ENCODE results near the gene UBE2K. TPM values are rescaled to one million over a fixed set of nuclear protein-coding genes. Genes with fewer than 3 reads are reported as not detected.
"Not testable (repeated sequence)": the region's sequence is repeated elsewhere in the genome, so short reads cannot be mapped to it uniquely, and the experiment has no call there.

Gene UBE2K
- total RNA-seq, 1 donor from 2014 or later, result 21.4 TPM

GRCh38 chr4:39660757-39661156 lies 37.2 kb upstream of the UBE2K start:
- no peak for DNase-seq (ENCODE audit: extremely low spot score in 2 of 2)
- intact Hi-C loops (cut with DNase I), result no loop called here

GRCh38 chr4:39662683-39663082 lies 35.3 kb upstream of the UBE2K start:
- Histone ChIP-seq H3K27ac (no peak overlapping the region), H3K4me3 (no peak overlapping the region), H3K4me1 (no peaks in the 10 kb centered on the region), H3K36me3 (no peaks in the 10 kb centered on the region), H3K9me3 (no peaks in the 10 kb centered on the region), H3K27me3 (no peaks in the 10 kb centered on the region)
- no peak for DNase-seq (ENCODE audit: extremely low spot score in 2 of 2)
- intact Hi-C loops (cut with DNase I), result no loop called here
- TF ChIP-seq POLR2A (IDR thresholded peaks at IDR 0.05) (no peak), POLR2AphosphoS5 (IDR thresholded peaks at IDR 0.05; ENCODE audit: insufficient read depth in 1 of 2, low read depth in 1 of 2) (no peak), CTCF (IDR thresholded peaks at IDR 0.05) (no peak)

More at GRCh38 chr4:39660757-39661156, 37.2 kb upstream of the UBE2K start:
- H3K27ac ChIP-seq, result no peak overlapping the region
- no peak for TF ChIP-seq CTCF (IDR thresholded peaks at IDR 0.05)
- no peak for TF ChIP-seq POLR2AphosphoS5 (IDR thresholded peaks at IDR 0.05; ENCODE audit: insufficient read depth in 1 of 2, low read depth in 1 of 2)
- no peak for TF ChIP-seq POLR2A (IDR thresholded peaks at IDR 0.05)
- H3K4me3 ChIP-seq, result no peak overlapping the region
- H3K9me3 ChIP-seq, result no peaks in the 10 kb centered on the region
- no peaks in the 10 kb centered on the region for H3K27me3 ChIP-seq
- H3K4me1 ChIP-seq, result no peaks in the 10 kb centered on the region
- no peaks in the 10 kb centered on the region for H3K36me3 ChIP-seq

GRCh38 chr4:39664828-39665731 lies 32.9 kb upstream of the UBE2K start:
- TF ChIP-seq POLR2A (IDR thresholded peaks at IDR 0.05) (no peak), CTCF (IDR thresholded peaks at IDR 0.05) (no peak), POLR2AphosphoS5 (IDR thresholded peaks at IDR 0.05; ENCODE audit: insufficient read depth in 1 of 2, low read depth in 1 of 2) (no peak)
- intact Hi-C loops (cut with DNase I), result no loop called here

GRCh38 chr4:39667706-39668105 lies 30.2 kb upstream of the UBE2K start:
- Histone ChIP-seq H3K27ac (no peak overlapping the region), H3K9me3 (no peaks in the 10 kb centered on the region), H3K4me1 (no peaks in the 10 kb centered on the region), H3K4me3 (no peak overlapping the region), H3K27me3 (no peaks in the 10 kb centered on the region), H3K36me3 (no peaks in the 10 kb centered on the region)
- TF ChIP-seq POLR2A (IDR thresholded peaks at IDR 0.05) (no peak), CTCF (IDR thresholded peaks at IDR 0.05) (no peak), POLR2AphosphoS5 (IDR thresholded peaks at IDR 0.05; ENCODE audit: insufficient read depth in 1 of 2, low read depth in 1 of 2) (no peak)
- intact Hi-C loops (cut with DNase I), result no loop called here
- no peak for DNase-seq (ENCODE audit: extremely low spot score in 2 of 2)

More at GRCh38 chr4:39664828-39665731, 32.9 kb upstream of the UBE2K start:
- no peaks in the 10 kb centered on the region for H3K27me3 ChIP-seq
- no peak for DNase-seq (ENCODE audit: extremely low spot score in 2 of 2)
- H3K9me3 ChIP-seq, result no peaks in the 10 kb centered on the region
- H3K4me3 ChIP-seq, result no peak overlapping the region
- no peaks in the 10 kb centered on the region for H3K4me1 ChIP-seq
- no peaks in the 10 kb centered on the region for H3K36me3 ChIP-seq
- no peak overlapping the region for H3K27ac ChIP-seq

- no peak overlapping the region for H3K4me3 ChIP-seq
- H3K27me3 ChIP-seq, result no peaks in the 10 kb centered on the region
- no peaks in the 10 kb centered on the region for H3K4me1 ChIP-seq
- intact Hi-C loops (cut with DNase I), result no loop called here
- H3K36me3 ChIP-seq, result no peaks in the 10 kb centered on the region
- no peaks in the 10 kb centered on the region for H3K9me3 ChIP-seq
- no peak overlapping the region for H3K27ac ChIP-seq
- TF ChIP-seq CTCF (IDR thresholded peaks at IDR 0.05), result no peak
- TF ChIP-seq POLR2A (IDR thresholded peaks at IDR 0.05), result no peak
- TF ChIP-seq POLR2AphosphoS5 (IDR thresholded peaks at IDR 0.05; ENCODE audit: insufficient read depth in 1 of 2, low read depth in 1 of 2), result no peak
- no peak for DNase-seq (ENCODE audit: extremely low spot score in 2 of 2)
Measured at GRCh38 chr4:39668887-39669286, 29.0 kb upstream of the UBE2K start.

- not testable (repeated sequence) for H3K4me1 ChIP-seq; H3K36me3 ChIP-seq; H3K27ac ChIP-seq; H3K4me3 ChIP-seq; DNase-seq (ENCODE audit: extremely low spot score in 2 of 2); H3K27me3 ChIP-seq; H3K9me3 ChIP-seq
- intact Hi-C loops (cut with DNase I), result loop anchor here (5.0 kb wide), 1 partner anchor 107 kb away; no protein-coding TSS in a partner anchor
Measured at GRCh38 chr4:39670296-39670695, 27.6 kb upstream of the UBE2K start.

- H3K4me1 ChIP-seq; H3K27me3 ChIP-seq; intact Hi-C loops (cut with DNase I); H3K4me3 ChIP-seq; H3K27ac ChIP-seq; H3K9me3 ChIP-seq; H3K36me3 ChIP-seq; DNase-seq (ENCODE audit: extremely low spot score in 2 of 2): not testable (repeated sequence)
Measured at GRCh38 chr4:39675681-39676080, 22.3 kb upstream of the UBE2K start.

Data from vagina (tissue), 2 donors.